Loucy (cell line): ENCODE measurements around the gene MMGT1.

Source experiments
- H2AFZ ChIP-seq: fragments of 200-600 bp; sonication (generic); 2 replicates; pipeline ENCODE4 v1.6.0; 2016; ENCODE audit warnings: antibody characterized with exemption, mild to moderate bottlenecking, low read length, moderate library complexity
- H3F3A ChIP-seq: fragments of 200-600 bp; 2 replicates; pipeline ENCODE4 v1.6.0; 2016; ENCODE audit warnings: antibody characterized with exemption, low read depth, mild to moderate bottlenecking
- H3K27me3 ChIP-seq: fragments of 200-600 bp; sonication (generic); 2 replicates; pipeline ENCODE4 v1.6.1; 2014; ENCODE audit warnings: low read length, mild to moderate bottlenecking; ENCODE audit not compliant: insufficient read depth, poor library complexity, severe bottlenecking
- H3K36me3 ChIP-seq: fragments of 200-600 bp; sonication (generic); 2 replicates; pipeline ENCODE4 v1.6.1; 2016; ENCODE audit warnings: low read length; ENCODE audit not compliant: insufficient read depth
- H3K4me1 ChIP-seq: fragments of 200-600 bp; sonication (generic); 2 replicates; pipeline ENCODE4 v1.5.1; 2014; ENCODE audit warnings: low read length, mild to moderate bottlenecking; ENCODE audit not compliant: insufficient read depth, poor library complexity, severe bottlenecking
- H3K4me2 ChIP-seq: fragments of 200-600 bp; sonication (generic); 2 replicates; pipeline ENCODE4 v1.6.0; 2014; ENCODE audit warnings: antibody characterized with exemption, low read length, low read depth, mild to moderate bottlenecking; ENCODE audit not compliant: poor library complexity, severe bottlenecking
- H3K4me3 ChIP-seq: fragments of 200-600 bp; sonication (generic); 2 replicates; pipeline ENCODE4 v1.5.1; 2014; ENCODE audit warnings: low read length, mild to moderate bottlenecking, mixed read lengths; ENCODE audit not compliant: poor library complexity, severe bottlenecking
- H3K79me2 ChIP-seq: fragments of 200-600 bp; sonication (generic); 2 replicates; pipeline ENCODE4 v1.6.1; 2014; ENCODE audit warnings: low read length; ENCODE audit not compliant: insufficient read depth
- H3K9ac ChIP-seq: fragments of 200-600 bp; sonication (generic); 2 replicates; pipeline ENCODE4 v1.6.0; 2014; ENCODE audit warnings: mild to moderate bottlenecking, low read depth, low read length, moderate library complexity; ENCODE audit not compliant: poor library complexity, severe bottlenecking
- H3K9me2 ChIP-seq: fragments of 200-600 bp; sonication (generic); replicated peaks from 2 replicates; pipeline ENCODE4 v1.6.1; 2016; ENCODE audit warnings: low read depth, low read length, mixed read lengths
- H3K9me3 ChIP-seq: fragments of 200-600 bp; sonication (generic); 2 replicates; pipeline ENCODE4 v1.6.1; 2014; ENCODE audit warnings: mild to moderate bottlenecking, antibody characterized with exemption, low read length, low read depth; ENCODE audit not compliant: insufficient read depth
- H4K20me1 ChIP-seq: fragments of 200-600 bp; sonication (generic); 2 replicates; pipeline ENCODE4 v1.6.0; 2014; ENCODE audit warnings: antibody characterized with exemption, low read length, mild to moderate bottlenecking; ENCODE audit not compliant: insufficient read depth, poor library complexity, severe bottlenecking
- EZH2phosphoT487 ChIP-seq: fragments of 200-600 bp; IDR thresholded peaks from 2 replicates; pipeline ENCODE4 v1.6.1; 2018; ENCODE audit warnings: antibody characterized with exemption, mild to moderate bottlenecking, moderate library complexity, borderline replicate concordance
- TF ChIP-seq, protein P1 (sequence below): fragments of 200-600 bp; sonication (generic); conservative IDR thresholded peaks from 2 replicates; pipeline ENCODE4 v1.5.1; 2014; ENCODE audit warnings: mild to moderate bottlenecking, antibody characterized with exemption, low read length

The MMGT1 gene

DNA sequence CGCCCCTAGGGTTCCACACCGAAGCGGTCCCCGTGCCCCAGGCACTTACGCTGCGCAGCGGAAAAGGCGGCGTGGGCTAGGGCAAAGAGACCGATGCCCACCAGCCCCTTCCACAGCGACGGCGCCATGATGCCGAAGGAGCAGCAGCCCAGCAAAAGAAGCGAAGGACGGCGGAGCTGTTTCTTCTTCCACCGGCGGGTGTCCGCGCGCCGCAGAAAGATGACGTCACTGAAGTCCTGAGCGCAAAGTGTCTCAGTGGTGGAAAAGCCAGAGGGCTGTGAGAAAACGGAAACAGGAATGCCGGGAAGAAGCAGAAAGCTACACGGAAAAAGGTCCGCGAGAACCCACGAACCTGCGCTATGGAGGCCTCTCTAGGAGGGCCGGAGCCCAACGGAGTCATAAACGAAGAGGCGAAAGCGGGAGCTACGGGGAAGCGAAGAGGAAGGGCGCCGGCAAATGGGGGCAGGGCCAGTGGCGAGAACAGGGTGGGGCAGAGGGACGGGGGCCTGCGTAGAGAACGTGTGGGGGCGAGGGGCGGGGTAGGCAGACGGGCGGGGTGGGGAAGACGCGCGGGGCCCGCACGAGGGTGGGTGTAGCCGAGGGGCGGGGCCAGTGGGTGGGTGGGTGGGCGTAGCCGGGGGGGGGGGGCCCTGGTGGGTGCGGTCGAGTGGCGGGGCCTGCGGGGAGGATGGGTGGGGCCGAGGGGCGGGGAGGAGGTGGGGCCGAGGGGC, at the start of gene MMGT1:
MMGT1 (minus strand) TSS at position 441 of the 731 bp plus-strand sequence; CDS start at position 128, 313 bp downstream.
- H3K4me3 ChIP-seq = peak within 1 kb of the TSS; percentile 93
- H3K9me2 ChIP-seq = no peaks in the 10 kb centered on the region
- no peak for TF ChIP-seq EZH2phosphoT487
- TF ChIP-seq, protein P1, sequence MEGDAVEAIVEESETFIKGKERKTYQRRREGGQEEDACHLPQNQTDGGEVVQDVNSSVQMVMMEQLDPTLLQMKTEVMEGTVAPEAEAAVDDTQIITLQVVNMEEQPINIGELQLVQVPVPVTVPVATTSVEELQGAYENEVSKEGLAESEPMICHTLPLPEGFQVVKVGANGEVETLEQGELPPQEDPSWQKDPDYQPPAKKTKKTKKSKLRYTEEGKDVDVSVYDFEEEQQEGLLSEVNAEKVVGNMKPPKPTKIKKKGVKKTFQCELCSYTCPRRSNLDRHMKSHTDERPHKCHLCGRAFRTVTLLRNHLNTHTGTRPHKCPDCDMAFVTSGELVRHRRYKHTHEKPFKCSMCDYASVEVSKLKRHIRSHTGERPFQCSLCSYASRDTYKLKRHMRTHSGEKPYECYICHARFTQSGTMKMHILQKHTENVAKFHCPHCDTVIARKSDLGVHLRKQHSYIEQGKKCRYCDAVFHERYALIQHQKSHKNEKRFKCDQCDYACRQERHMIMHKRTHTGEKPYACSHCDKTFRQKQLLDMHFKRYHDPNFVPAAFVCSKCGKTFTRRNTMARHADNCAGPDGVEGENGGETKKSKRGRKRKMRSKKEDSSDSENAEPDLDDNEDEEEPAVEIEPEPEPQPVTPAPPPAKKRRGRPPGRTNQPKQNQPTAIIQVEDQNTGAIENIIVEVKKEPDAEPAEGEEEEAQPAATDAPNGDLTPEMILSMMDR = no peak
- no peaks in the 10 kb centered on the region for H3K9me3 ChIP-seq
- H3K79me2 ChIP-seq = peaks cover 31% of the 10 kb centered on the region
- peaks cover 10% of the 10 kb centered on the region for H3K4me1 ChIP-seq
- peaks cover 10% of the 10 kb centered on the region for H4K20me1 ChIP-seq
- H3F3A ChIP-seq = no peaks in the 10 kb centered on the region
- H3K27me3 ChIP-seq = no peaks in the 10 kb centered on the region
- peak within 1 kb of the TSS; percentile 90 for H3K4me2 ChIP-seq
- H2AFZ ChIP-seq = peak within 1 kb of the TSS; percentile 98
- peak within 1 kb of the TSS; percentile 87 for H3K9ac ChIP-seq
- no peaks in the 10 kb centered on the region for H3K36me3 ChIP-seq

- peaks cover 4% of the 10 kb centered on the region; the same call in 1 of the 2 replicates for H3K36me3 ChIP-seq
- H3F3A ChIP-seq = no peaks in the 10 kb centered on the region
- no peaks in the 10 kb centered on the region for H3K9me2 ChIP-seq
- H3K27me3 ChIP-seq = no peaks in the 10 kb centered on the region
- no peaks in the 10 kb centered on the region for H4K20me1 ChIP-seq
- no peaks in the 10 kb centered on the region for H3K79me2 ChIP-seq
- no peak overlapping the region for H3K4me2 ChIP-seq
- H3K4me1 ChIP-seq = no peaks in the 10 kb centered on the region
- H3K9ac ChIP-seq = no peak overlapping the region
- no peak overlapping the region for H3K4me3 ChIP-seq
- TF ChIP-seq EZH2phosphoT487 = no peak
- TF ChIP-seq, protein P1 = no peak
- H2AFZ ChIP-seq = no peak overlapping the region
- no peaks in the 10 kb centered on the region for H3K9me3 ChIP-seq
Observed at GRCh38 chrX:136021903-136022302, 48.1 kb upstream of the MMGT1 start.

DNA sequence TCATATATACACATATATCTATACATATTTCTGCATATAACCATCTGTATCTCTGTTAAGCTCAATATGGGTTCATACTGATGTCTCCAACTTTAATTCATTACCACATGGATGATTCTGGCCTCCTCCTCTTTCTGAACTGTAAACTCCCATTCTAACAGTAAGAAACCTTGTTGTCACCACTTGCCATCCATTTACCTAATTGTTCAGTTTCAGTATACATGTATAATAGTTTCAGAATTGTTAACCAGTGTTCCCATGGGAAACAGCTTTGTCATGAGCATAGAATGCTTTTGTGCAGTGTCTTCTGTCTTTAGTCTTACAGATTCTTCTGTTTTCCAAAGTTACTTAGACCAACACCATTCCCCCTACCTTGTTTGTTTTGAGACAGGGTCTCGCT, 47.4 kb upstream of the MMGT1 start:
- Histone ChIP-seq H3K27me3 (no peaks in the 10 kb centered on the region), H3K4me2 (no peak overlapping the region), H3K9ac (no peak overlapping the region), H2AFZ (no peak overlapping the region), H3K9me2 (no peaks in the 10 kb centered on the region), H3F3A (no peaks in the 10 kb centered on the region), H3K79me2 (no peaks in the 10 kb centered on the region), H4K20me1 (no peaks in the 10 kb centered on the region), H3K9me3 (no peaks in the 10 kb centered on the region), H3K4me3 (no peak overlapping the region), H3K4me1 (no peaks in the 10 kb centered on the region), H3K36me3 (peaks cover 4% of the 10 kb centered on the region; the same call in 1 of the 2 replicates)
- TF ChIP-seq EZH2phosphoT487 = no peak
- TF ChIP-seq, protein P1 = no peak
